Measurements from ENCODE around the gene NPIPB6. TPM values are rescaled to one million over a fixed set of nuclear protein-coding genes. Genes with fewer than 3 reads are reported as not detected.

The NPIPB6 gene
- total and polyA plus RNA-seq, 4 donors: 0.42 to 0.75 TPM; not detected in 2

DNA sequence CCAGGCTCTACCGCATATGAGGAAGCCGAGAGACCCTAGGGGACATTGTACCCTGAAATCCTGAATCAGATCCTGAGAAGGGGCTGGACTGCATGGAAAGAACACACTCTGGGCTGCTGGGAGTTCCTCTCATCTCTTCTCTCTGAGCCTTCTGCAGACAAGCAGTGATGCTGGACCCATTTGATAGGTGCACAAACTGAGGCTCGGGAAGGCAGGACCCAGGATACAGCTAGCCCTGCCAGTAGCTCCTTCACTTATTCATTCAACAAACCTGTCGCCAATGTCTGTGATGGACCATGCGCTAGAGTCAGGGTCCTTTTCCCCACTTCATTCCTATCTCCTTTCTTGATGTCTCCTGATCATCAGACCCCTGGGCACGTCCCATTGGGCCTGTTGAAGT lies 69.1 kb downstream of the NPIPB6 start:
- Histone ChIP-seq H3K27ac (ENCODE audit: low read depth in 1 of 2, low read length in 2 of 2) (no peak overlapping the region), H3K27me3 (ENCODE audit: control insufficient read depth in 4 of 4, insufficient read depth in 4 of 4, low read length in 3 of 4) (no peaks in the 10 kb centered on the region), H3K9me3 (ENCODE audit: control insufficient read depth in 4 of 4, low read length in 3 of 4) (no peaks in the 10 kb centered on the region), H3K36me3 (ENCODE audit: control insufficient read depth in 4 of 4, insufficient read depth in 3 of 4, low read depth in 1 of 4, low read length in 3 of 4) (no peaks in the 10 kb centered on the region), H3K4me3 (ENCODE audit: low read depth in 1 of 3, low read length in 3 of 3) (no peak overlapping the region), H3K9ac (ENCODE audit: low read depth in 1 of 2, low read length in 2 of 2) (no peak overlapping the region), H3K4me1 (ENCODE audit: control insufficient read depth in 4 of 4, insufficient read depth in 4 of 4, low read length in 3 of 4) (peaks cover 7 to 13% (median 11%) of the 10 kb centered on the region in 4 donors)
- TF ChIP-seq, protein P1, sequence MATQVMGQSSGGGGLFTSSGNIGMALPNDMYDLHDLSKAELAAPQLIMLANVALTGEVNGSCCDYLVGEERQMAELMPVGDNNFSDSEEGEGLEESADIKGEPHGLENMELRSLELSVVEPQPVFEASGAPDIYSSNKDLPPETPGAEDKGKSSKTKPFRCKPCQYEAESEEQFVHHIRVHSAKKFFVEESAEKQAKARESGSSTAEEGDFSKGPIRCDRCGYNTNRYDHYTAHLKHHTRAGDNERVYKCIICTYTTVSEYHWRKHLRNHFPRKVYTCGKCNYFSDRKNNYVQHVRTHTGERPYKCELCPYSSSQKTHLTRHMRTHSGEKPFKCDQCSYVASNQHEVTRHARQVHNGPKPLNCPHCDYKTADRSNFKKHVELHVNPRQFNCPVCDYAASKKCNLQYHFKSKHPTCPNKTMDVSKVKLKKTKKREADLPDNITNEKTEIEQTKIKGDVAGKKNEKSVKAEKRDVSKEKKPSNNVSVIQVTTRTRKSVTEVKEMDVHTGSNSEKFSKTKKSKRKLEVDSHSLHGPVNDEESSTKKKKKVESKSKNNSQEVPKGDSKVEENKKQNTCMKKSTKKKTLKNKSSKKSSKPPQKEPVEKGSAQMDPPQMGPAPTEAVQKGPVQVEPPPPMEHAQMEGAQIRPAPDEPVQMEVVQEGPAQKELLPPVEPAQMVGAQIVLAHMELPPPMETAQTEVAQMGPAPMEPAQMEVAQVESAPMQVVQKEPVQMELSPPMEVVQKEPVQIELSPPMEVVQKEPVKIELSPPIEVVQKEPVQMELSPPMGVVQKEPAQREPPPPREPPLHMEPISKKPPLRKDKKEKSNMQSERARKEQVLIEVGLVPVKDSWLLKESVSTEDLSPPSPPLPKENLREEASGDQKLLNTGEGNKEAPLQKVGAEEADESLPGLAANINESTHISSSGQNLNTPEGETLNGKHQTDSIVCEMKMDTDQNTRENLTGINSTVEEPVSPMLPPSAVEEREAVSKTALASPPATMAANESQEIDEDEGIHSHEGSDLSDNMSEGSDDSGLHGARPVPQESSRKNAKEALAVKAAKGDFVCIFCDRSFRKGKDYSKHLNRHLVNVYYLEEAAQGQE (IDR thresholded peaks at IDR 0.05): no peak
- TF ChIP-seq GABPA (IDR thresholded peaks at IDR 0.05 in 1 of 2, conservative IDR thresholded peaks at IDR 0.05 in 1 of 2): no peak
- TF ChIP-seq EGR1 (IDR thresholded peaks at IDR 0.05; ENCODE audit: low read depth in 2 of 2): no peak
- TF ChIP-seq YY1 (IDR thresholded peaks at IDR 0.05): no peak
- TF ChIP-seq NR2F2 (IDR thresholded peaks at IDR 0.05): no peak
- no peak for TF ChIP-seq SP1 (IDR thresholded peaks at IDR 0.05)
- TF ChIP-seq RXRA (IDR thresholded peaks at IDR 0.05): no peak
- no peak for TF ChIP-seq RAD21 (IDR thresholded peaks at IDR 0.05)
- TF ChIP-seq, protein P2, sequence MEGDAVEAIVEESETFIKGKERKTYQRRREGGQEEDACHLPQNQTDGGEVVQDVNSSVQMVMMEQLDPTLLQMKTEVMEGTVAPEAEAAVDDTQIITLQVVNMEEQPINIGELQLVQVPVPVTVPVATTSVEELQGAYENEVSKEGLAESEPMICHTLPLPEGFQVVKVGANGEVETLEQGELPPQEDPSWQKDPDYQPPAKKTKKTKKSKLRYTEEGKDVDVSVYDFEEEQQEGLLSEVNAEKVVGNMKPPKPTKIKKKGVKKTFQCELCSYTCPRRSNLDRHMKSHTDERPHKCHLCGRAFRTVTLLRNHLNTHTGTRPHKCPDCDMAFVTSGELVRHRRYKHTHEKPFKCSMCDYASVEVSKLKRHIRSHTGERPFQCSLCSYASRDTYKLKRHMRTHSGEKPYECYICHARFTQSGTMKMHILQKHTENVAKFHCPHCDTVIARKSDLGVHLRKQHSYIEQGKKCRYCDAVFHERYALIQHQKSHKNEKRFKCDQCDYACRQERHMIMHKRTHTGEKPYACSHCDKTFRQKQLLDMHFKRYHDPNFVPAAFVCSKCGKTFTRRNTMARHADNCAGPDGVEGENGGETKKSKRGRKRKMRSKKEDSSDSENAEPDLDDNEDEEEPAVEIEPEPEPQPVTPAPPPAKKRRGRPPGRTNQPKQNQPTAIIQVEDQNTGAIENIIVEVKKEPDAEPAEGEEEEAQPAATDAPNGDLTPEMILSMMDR (IDR thresholded peaks at IDR 0.05; ENCODE audit: low read depth, low read length, missing input control): no peak
- TF ChIP-seq, protein P3, sequence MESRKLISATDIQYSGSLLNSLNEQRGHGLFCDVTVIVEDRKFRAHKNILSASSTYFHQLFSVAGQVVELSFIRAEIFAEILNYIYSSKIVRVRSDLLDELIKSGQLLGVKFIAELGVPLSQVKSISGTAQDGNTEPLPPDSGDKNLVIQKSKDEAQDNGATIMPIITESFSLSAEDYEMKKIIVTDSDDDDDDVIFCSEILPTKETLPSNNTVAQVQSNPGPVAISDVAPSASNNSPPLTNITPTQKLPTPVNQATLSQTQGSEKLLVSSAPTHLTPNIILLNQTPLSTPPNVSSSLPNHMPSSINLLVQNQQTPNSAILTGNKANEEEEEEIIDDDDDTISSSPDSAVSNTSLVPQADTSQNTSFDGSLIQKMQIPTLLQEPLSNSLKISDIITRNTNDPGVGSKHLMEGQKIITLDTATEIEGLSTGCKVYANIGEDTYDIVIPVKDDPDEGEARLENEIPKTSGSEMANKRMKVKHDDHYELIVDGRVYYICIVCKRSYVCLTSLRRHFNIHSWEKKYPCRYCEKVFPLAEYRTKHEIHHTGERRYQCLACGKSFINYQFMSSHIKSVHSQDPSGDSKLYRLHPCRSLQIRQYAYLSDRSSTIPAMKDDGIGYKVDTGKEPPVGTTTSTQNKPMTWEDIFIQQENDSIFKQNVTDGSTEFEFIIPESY (IDR thresholded peaks at IDR 0.05): no peak
- DNase-seq (ENCODE audit: low spot score): no peak
- 85% methylated on average over 6 of the region's 6 CpGs for WGBS

DNA sequence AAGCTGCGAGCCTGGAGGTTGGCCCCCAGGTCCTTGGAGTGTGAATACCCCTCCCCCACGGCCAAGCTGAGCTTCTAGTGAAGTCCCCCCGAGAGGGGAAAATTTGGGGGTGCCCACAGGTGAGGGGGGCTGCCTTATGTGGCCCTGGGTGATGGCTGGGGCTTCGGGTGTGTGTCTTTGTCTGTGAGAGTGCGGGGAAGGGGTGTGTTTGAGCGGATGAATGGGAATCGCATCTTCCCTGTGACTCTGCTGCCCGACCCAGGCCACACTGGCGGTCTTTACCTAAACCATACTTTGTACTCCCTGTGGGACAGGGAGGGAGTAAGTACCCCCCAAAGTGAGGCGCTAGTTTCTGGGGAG lies 69.7 kb downstream of the NPIPB6 start:
- Histone ChIP-seq H3K9ac (ENCODE audit: low read depth in 1 of 2, low read length in 2 of 2) (no peak overlapping the region), H3K36me3 (ENCODE audit: control insufficient read depth in 4 of 4, insufficient read depth in 3 of 4, low read depth in 1 of 4, low read length in 3 of 4) (no peaks in the 10 kb centered on the region), H3K27ac (ENCODE audit: low read depth in 1 of 2, low read length in 2 of 2) (no peak overlapping the region), H3K9me3 (ENCODE audit: control insufficient read depth in 4 of 4, low read length in 3 of 4) (no peaks in the 10 kb centered on the region), H3K4me1 (ENCODE audit: control insufficient read depth in 4 of 4, insufficient read depth in 4 of 4, low read length in 3 of 4) (peaks cover 7 to 13% (median 11%) of the 10 kb centered on the region in 4 donors), H3K4me3 (ENCODE audit: low read depth in 1 of 3, low read length in 3 of 3) (peak overlapping the region in 1 of 3 donors; percentile 62), H3K27me3 (ENCODE audit: control insufficient read depth in 4 of 4, insufficient read depth in 4 of 4, low read length in 3 of 4) (no peaks in the 10 kb centered on the region)
- TF ChIP-seq, protein P2 (IDR thresholded peaks at IDR 0.05; ENCODE audit: low read depth, low read length, missing input control): no peak
- TF ChIP-seq RAD21 (IDR thresholded peaks at IDR 0.05) (no peak), EGR1 (IDR thresholded peaks at IDR 0.05; ENCODE audit: low read depth in 2 of 2) (no peak), GABPA (IDR thresholded peaks at IDR 0.05 in 1 of 2, conservative IDR thresholded peaks at IDR 0.05 in 1 of 2) (no peak), FOXA1 (IDR thresholded peaks at IDR 0.05) (no peak)
- TF ChIP-seq, protein P4, sequence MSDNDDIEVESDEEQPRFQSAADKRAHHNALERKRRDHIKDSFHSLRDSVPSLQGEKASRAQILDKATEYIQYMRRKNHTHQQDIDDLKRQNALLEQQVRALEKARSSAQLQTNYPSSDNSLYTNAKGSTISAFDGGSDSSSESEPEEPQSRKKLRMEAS (IDR thresholded peaks at IDR 0.05): no peak
- TF ChIP-seq, protein P3 (IDR thresholded peaks at IDR 0.05): no peak
- TF ChIP-seq, protein P1 (IDR thresholded peaks at IDR 0.05): no peak
- TF ChIP-seq, protein P5, sequence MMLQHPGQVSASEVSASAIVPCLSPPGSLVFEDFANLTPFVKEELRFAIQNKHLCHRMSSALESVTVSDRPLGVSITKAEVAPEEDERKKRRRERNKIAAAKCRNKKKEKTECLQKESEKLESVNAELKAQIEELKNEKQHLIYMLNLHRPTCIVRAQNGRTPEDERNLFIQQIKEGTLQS (IDR thresholded peaks at IDR 0.05): no peak
- 30% methylated on average over 10 of the region's 10 CpGs for WGBS
- DNase-seq (ENCODE audit: low spot score): no peak

Data from liver (tissue), 9 donors.